GM18511 (cell line): Measurements from ENCODE around the gene FAM184B.
"Not testable (repeated sequence)": the region's sequence is repeated elsewhere in the genome, so short reads cannot be mapped to it uniquely, and the experiment has no call there.

Source experiments
- ATAC-seq: cut with Tn5 transposase; IDR thresholded peaks from one replicate; pipeline ENCODE4 v1.9.1; 2021; ENCODE audit warnings: mild to moderate bottlenecking, moderate library complexity; ENCODE audit not compliant: unreplicated experiment

The FAM184B gene

DNA sequence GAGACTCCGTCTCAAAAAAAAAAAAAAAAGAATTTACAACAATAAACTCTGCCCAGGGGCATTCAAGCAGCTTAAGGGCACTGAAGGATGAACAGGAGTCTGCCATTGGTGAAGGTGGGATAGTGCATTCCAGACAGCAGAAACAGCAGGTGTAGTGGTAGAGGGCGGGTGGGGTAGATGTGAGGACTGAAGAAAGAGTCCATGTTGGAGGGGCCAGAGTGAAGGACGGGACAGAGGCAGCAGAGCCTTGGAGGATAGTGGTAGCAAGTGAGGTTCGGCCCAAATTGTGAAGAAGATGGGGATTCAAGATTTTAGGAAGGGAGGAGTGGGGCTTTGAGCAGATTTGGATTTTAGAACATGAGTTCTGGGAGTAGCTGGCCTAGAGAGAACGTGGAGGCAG, 91.3 kb downstream of the FAM184B start:
- no peak for ATAC-seq

DNA sequence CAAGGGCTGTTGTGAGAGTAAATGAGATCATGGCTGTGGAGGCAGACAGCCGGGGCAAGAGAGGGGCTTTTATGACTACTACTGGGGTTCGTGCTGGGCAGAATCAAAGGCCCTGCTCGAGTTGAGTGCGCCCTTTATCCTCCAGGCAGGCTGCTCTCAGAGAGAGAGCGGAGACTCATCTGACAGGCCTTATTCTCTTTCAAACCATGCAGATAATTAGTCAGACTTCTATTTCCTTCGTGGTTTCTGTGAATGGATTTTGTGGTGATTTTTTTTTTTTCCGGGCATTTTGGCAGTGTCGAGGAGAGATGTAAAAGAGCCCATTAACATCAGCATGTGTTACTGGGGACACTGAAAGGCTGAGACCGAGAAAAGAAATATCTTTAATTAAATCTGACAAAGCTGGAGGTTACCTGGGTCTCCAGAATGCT, 93.4 kb downstream of the FAM184B start:
- ATAC-seq: no peak

DNA sequence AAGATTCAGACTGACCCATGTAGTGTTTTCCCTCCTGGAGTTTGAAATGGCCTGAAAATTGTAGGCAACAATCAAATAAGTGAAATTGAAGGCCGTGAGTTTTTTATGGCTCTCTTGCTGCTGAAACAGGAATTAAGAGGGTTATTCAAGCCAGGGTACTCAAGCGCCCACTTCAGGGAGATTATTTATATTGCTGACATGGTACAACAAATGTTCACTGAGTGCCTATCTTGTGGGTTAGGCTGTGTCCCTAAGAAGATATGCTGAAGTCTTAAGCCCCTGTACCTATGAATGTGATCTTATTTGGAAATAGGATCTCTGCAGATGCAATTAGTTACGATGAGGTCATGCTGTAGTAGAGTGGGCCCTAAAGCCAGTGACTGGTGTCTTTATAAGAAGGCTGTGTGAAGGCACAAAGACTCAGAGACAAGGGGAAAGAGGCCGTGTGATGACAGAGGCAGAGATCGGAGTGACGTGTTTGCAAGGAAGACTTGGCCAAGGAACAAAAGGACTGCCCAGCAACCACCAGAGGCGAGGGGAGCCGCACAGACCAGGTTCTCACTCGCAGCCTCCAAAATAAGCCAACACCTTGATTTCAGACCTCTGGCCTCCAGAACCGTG, 94.1 kb downstream of the FAM184B start:
- no peak for ATAC-seq

DNA sequence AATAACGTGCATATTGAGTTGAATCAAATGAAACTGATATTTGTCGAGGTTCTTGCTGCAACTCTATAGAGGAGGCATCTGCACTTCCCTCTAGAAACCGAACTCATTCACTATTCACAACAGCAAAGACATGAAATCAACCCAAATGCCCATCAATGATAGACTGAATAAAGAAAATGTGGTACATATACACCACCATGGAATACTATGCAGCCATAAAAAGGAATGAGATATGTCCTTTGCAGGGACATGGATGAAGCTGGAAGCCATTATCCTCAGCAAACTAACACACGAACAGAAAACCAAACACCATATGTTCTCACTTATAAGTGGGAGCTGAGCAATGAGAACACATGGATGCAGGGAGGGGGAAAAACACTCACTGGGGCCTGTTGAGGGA, 96.8 kb downstream of the FAM184B start:
- ATAC-seq: not testable (repeated sequence)

DNA sequence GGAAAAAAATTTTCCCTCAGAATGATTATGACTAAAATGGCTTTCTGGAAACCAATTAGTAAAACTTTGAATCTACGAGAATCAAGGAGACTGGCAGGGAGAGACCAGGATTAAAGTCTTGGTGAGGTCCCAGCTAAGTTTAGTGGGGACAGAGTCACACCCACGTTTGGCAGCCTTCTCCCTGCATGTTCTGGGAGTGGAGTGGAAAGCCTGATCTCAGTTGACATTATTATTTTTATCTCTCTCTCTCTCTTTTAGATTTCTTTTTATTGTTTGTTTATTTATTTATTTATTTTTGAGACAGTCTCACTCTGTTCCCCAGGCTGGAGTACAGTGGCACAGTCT, 99.2 kb downstream of the FAM184B start:
- ATAC-seq: no peak

DNA sequence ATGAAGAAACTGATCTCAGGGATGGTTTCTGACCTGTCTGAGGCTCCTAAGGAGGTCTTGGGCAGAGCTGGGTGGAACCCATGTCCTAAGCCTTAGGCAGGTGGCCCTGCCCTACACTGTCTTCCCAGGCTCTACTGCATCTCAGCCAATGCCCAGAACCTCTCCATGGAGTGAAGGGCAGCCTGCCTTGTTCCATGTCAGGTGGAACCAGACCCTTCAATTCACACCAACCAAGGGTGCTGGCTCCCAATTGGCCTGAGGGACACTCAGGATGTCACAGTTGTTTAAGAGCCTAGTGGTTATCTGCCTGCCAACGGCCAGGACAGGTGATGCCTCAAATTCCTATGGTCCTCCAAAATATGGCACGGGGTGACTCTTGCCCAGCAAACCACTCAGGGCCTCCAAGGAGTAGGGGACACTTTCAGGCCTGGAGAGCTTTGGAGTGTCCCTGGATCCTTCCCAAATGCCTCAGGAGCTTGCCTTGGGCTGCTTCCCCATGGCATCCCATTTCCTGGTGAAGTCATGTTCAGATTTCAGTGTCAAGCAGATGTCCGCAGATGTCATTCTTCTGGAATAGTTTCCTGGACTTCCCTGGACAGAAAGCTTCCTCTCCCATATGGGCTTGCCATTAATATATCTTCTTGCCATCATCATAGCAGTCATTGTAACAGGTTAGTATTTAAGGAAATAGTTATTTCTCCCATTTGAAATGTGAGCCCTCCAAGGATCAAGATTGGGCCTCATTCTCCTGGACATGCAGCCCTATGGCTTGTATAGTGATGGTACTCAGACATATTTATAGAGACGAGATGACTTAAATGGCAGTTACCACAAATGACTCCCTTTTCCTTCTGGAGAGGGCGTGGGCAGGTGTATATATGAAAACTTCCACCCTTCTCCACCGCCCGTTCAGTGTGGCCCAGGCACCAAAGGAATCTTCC, 99.9 kb downstream of the FAM184B start:
- no peak for ATAC-seq

DNA sequence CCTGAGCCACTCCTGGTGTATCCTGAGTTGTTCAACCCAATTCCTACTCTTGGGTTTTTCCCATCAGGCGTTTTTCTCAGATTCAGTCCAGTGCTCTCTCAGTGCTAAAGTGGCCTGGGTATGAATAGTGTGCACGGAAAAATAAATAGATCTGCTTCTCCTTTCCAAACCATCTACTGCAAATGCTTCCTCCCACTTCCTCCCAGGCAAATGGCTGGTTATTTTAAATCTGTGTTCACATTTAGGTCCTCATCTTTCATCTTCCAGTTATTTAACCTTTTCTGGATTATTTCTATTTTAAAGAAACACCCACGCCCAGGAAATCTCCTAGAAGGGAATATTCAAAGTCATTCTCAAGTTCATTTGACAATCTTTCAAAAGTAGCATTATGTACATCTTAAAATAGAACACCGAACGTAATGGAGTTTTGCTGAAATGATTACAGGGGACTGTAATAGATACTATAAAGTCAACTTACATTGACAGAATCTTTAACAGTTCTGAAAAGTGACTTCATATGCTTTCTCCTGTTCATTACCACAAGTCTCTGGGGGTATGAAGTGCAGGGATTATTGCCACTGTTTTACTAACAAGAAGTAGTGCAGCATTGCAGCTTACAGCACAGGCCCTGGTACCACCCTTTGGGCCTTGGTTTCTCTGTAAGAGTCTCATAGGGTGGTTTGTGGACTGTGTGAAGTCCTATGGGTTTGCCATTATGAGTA, 100.7 kb downstream of the FAM184B start:
- ATAC-seq: no peak

DNA sequence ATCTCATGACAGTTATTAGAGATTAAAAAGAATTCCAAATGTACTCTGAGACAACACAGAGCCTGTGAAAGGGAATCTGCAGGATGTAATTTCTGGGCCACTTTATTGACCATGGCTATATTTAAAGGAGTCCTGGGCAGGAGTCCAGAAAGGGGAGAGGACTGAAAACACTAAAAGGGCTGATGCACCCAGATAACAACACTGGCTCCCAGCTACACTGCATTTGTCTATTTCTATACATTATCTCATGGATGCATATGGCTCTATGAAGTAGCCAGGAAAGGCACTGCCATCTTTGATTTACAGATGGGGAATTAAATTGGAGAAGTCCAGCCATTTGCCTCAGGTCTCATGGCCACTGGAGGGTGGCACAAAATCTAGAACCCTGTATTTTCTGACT, 111.0 kb downstream of the FAM184B start:
- ATAC-seq: no peak

DNA sequence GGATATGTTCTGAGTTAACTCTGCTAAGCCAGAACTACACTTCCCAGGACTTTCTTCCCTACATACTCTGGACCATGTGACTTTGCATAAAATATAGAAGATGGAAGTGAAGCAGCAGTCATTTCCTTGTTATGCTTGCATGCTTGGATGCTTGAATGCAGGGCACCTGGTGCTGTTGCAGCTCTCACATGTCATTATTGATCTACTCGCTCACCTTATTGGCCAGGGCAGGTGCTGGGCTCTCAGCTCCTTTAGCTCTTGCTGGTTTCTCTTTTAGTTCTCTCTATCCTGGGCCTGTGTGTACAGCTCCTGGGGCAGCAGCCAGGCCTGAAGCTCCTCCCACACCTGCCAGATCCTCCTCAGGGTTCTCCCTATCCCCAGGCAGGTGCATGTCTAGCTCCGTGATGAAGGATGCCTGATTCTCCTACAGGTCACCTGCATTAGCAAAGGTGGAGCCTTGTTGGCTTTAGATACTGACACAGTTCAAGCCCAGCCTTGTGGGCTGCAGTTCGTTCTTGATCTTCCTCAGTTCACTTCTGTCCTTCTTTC, 113.7 kb downstream of the FAM184B start:
- no peak for ATAC-seq

DNA sequence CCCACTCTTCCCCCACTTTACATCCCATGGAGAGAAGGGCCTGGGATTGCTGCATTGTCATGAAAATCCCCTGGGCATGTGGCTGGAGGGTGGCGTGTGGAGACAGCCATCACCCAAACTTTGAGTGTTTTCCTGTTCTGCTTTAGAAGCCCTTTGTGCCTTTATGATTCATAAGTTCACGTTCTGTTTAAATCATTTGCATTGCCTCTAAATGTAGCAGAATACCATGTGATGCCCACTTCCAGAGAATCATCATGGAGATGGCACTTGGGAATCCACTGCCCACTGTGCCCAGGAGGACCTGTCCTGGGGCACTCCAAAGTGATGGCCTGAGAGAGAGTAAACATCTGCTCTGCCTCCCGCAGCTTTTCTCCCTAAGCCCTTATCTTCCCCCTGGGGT, 114.2 kb downstream of the FAM184B start:
- no peak for ATAC-seq

DNA sequence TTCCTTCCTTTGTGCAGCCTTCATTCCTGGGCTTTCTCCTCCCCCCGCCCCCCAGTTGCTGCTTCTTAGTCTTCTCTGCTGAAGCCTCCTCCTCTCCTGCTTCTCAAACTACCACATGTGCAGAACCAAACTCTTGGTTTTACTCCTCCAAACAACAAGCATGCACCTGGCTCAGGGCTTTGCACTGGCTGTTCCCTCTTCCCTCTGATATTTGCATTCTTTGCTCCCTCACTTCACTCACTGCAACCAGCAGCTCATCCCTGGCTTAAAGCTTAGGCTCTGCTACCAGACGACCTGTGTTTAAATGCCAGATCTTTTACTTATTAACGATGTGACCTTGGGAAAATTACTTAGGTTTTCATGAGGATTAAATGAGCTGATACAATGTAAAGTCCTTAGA, 115.6 kb downstream of the FAM184B start:
- no peak for ATAC-seq

DNA sequence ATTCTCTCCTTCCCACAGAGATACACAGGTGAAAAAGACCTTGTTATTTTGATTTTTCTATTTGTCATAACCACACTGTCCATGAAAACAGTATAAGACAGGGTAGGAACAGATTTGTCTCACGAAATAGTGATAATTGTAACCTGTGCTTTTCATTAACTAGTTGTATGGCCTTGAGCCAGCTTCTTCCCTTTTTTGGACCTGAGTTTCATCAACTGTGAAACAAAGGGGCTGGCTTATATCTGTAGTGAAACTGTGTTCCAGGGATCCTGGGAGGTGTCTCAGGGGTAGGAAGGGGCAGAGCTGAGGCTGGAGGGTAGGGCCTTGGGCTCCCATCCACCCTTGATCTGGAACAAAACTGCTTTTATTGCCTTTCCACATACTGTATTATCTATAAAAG, 116.1 kb downstream of the FAM184B start:
- peak; percentile 47 for ATAC-seq

DNA sequence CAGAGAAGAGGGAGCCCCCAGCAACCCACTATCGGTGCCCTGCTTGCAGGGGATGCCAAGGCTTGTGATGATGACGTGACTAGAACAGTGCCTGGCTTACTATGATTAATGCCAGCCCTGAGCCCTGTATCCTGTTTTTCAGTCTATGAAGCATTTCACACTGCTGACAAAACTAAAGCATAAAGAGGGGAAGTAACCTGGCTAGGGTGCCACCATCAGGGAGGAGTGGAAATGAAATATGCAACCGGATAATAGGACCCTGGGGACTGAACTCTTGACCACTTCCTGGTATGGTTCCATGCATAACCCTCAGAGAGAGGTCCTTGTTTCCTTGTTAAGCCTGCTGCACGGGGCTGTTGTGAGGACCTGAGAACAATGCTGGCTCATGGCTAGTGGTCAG, 116.7 kb downstream of the FAM184B start:
- ATAC-seq: peak; percentile 95

DNA sequence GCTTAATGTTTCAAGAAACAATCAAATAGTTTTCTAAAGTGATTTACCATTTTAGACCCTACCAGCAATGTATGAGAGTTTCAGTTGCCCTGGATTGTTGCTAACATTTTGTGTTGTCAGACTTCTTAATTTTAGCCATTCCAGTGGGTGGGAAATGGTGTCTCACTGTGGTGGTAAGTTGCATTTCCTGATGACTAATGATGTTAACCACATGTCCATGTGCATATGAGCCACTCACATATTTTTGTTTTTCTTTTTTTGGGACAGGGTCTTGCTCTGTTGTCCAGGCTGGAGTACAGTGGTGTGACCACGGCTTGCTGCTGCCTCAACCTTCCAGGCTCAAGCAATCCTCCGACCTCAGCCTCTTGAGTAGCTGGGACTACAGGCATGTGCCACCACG, 118.7 kb downstream of the FAM184B start:
- ATAC-seq: no peak

DNA sequence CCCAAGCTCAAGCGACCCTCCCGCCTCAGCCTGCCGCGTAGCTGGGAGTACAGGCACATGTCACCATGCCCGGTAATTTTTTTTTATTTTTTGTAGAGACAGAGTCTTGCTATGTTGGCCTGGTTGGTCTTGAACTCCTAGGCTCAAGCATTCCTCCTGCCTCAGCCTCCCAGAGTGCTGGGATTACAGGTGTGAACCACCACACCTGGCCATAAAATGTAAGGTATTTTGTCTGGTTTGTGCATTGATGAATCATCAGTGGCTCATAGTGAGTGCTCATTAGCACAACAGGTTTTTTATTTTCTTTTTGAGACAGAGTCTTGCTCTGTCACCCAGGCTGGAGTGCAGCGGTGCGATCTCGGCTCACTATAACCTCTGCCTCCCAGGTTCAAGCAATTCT, 122.2 kb downstream of the FAM184B start:
- not testable (repeated sequence) for ATAC-seq

DNA sequence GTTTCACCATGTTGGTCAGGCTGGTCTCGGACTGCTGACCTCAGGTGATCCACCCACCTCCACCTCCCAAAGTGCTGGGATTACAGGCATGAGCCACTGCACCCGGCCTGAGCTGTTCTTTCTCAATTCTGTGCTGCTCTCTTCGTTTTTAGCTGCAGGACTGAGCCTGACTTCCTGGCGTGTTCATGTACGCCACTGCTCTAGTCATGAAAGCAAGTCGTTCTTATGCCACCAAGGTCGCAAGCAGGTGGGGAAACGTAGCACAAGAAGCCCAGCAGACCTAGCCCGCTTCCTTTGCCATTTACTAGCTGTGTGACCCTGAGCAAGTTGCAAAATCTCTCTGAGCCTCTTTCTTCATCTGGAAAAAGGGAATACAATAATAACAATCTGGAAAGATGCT, 123.6 kb downstream of the FAM184B start:
- ATAC-seq: no peak

DNA sequence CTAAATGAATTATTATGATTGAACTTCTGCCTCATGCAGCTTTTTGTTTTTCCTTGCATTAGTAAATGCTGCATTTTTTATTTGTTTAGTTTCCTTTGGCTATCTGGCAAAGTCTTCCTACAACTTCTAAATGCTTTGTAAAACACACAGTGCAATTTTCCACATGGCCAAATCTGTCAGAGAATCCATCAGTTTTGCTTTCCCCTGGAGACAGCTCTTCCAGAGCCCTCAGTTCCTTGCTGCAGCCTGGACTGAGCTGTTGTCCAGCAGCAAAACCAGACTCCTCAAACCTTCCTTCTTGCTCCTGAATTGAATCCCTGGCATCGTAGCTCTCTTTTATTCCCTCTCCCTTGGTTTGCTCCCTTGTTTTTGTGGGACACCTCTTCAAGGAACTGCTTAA, 124.3 kb downstream of the FAM184B start:
- ATAC-seq: no peak

DNA sequence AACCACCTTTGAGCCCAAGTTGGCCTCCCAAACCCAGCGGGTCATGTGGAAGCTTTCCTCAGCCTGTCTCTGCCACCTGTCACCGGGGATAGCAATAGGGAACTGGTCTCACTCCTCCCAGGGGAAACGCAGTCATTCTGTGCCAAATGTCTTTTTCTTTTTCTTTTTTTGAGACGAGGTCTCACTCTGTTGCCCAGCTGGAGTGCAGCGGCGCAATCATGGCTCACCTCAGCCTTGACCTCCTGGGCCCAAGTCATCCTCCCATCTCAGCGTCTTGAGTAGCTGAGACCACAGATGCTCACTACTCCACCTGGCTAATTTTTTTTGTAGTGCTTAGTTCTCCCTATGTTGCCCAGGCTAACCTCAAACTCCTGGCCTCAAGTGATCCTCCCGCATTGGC, 126.7 kb downstream of the FAM184B start:
- ATAC-seq: no peak

DNA sequence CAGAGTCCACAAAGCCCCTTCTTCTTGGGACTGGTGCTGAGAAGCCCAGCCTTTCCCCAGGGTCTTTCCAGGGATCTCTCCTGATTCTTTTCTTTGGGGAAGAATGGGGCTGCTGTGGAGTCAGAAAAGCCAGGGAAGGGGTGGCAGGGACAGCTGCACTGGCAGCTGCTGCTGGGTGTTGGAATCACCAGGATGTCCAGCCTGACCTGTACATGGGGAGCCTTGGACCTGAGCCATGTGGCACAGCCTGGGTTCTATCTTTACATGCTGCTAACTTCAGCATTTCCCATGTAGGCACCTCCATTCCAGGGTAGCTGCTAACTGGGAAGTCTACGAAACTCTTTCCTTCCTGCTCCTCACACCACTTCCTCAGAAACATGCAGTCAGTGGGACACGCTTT, 131.0 kb downstream of the FAM184B start:
- ATAC-seq: no peak

DNA sequence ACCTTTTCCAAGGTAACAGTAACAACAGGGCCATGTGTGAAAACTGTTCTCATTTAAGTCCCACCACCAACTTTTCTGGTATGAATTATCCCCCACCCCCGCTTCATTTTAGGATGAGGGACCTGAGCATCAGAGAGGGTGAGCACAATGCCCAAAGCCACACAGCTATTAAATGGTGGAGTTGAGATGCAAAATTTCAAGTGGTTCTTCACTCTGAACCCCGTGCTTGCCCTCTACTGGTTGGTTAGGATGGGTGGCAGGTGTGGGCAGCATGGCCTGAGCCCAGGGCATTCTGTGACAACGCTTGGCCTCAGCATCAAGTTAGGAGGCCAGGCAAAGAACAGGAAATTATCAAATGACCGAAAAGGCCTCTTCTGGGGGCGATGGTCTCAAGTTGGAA, 133.5 kb downstream of the FAM184B start:
- ATAC-seq: no peak

DNA sequence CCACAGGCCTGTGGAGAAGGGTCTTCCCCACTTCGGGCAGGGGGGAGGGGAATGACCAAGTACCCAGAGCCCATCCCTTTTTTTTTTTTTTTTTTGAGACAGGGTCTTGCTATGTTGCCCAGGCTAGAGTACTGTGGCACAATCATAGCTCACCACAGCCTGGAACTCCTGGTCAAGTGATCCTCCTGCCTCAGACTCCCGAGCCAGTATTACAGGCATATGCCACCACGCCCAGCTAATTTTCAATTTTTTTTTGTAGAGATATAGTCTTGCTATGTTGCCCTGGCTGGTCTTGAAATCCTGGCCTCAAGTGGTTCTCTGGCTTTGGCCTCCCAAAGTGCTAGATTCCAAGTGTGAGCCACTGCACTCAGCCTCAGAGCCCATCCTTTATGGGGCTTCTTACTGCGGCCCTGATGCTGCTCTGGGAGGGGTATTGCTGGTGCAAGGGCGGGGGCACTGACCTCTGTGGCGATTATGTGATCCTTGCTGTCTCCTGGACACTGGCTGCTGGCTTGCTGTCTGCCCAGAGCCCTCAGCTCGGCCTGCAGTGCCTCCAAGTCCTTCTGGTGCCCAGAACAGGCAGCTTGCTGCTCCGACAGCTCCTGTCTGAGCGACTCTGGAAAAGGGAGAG, 134.1 kb downstream of the FAM184B start:
- no peak for ATAC-seq
